Gastrocnemius medialis (tissue), 4 donors: ENCODE data around the gene TPSB2. TPM values are rescaled to one million over a fixed set of nuclear protein-coding genes. Genes with fewer than 3 reads are reported as not detected.
"Not testable (repeated sequence)": the region's sequence is repeated elsewhere in the genome, so short reads cannot be mapped to it uniquely, and the experiment has no call there.

ENCODE experiments used
- ATAC-seq, 2 donors: fragments of 150-250 bp; one replicate each; pipeline ENCODE4 v1.9.1; 2016
- DNase-seq, 2 donors: peaks; one replicate each; pipeline ENCODE4 v3.0.0-alpha.2; 2019
- H3K27ac ChIP-seq, 4 donors: fragments of 200-600 bp; sonication (generic); 1 replicate in 1 of 4; 2 replicates in 3 of 4; pipeline ENCODE4 v1.5.1; 2016 to 2018; ENCODE audit warnings: mild to moderate bottlenecking in 2 of 4, moderate library complexity in 1 of 4
- H3K27me3 ChIP-seq, 3 donors: fragments of 200-600 bp; sonication (generic) in 2 of 3; 1 replicate in 1 of 3; 2 replicates in 2 of 3; pipeline versions ENCODE4 v1.5.1 to v1.6.0; 2016 to 2019; ENCODE audit warnings: mild to moderate bottlenecking in 1 of 3, moderate library complexity in 1 of 3
- H3K36me3 ChIP-seq, 2 donors: fragments of 200-600 bp; sonication (generic) in 1 of 2; one replicate each; pipeline ENCODE4 v1.5.1; 2017 to 2018
- H3K4me1 ChIP-seq, 2 donors: fragments of 200-600 bp; sonication (generic) in 1 of 2; one replicate each; pipeline ENCODE4 v1.5.1; 2016 to 2017; ENCODE audit warnings: mild to moderate bottlenecking in 2 of 2
- H3K4me3 ChIP-seq, 4 donors: fragments of 200-600 bp; sonication (generic) in 3 of 4; 1 replicate in 1 of 4; 2 replicates in 3 of 4; pipeline ENCODE4 v1.5.1; 2016 to 2019; ENCODE audit warnings: mild to moderate bottlenecking in 2 of 4
- H3K9me3 ChIP-seq, 3 donors: fragments of 200-600 bp; sonication (generic) in 2 of 3; 1 replicate in 1 of 3; 2 replicates in 2 of 3; pipeline ENCODE4 v1.5.1; 2016 to 2019
- POLR2A ChIP-seq, 2 donors: fragments of 450-650 bp; IDR thresholded peaks; one replicate each; pipeline ENCODE4 v1.6.1; 2017; ENCODE audit warnings: antibody characterized with exemption in 2 of 2, mild to moderate bottlenecking in 2 of 2, moderate library complexity in 2 of 2
- in situ Hi-C, 4 donors: fragments of 200-750 bp; cut with MboI; loops; one replicate each; pipeline versions ENCODE4 v1.15.0 to v1.8.0; 2017; ENCODE audit warnings: low sequenced_read_pairs in 4 of 4
- intact Hi-C: fragments of 100-400 bp; cut with DNase I; formaldehyde crosslinking; loops from one replicate; pipeline ENCODE4 v1.15.1; 2023; ENCODE audit warnings: low total_unique reads
- total RNA-seq, 4 donors: library from RNA; depleted of rRNA; stranded (reverse); fragments of >200 nt; gene quantifications; one replicate each; pipeline versions ENCODE4 v1.1.0 to v1.2.3, GENCODE V29; 2016
- TF ChIP-seq, protein P1 (sequence below), 5 experiments: fragments of 450-650 bp in 3 of 5; fragments of 200-600 bp in 2 of 5; sonication (generic) in 2 of 5; IDR thresholded peaks in 4 of 5; conservative IDR thresholded peaks in 1 of 5; 1 replicate in 4 of 5; 2 replicates in 1 of 5; pipeline ENCODE4 v1.5.1; 2016 to 2019; ENCODE audit warnings: antibody characterized with exemption in 5 of 5, mild to moderate bottlenecking in 3 of 5, moderate library complexity in 3 of 5

The TPSB2 gene
- total RNA-seq, 4 donors from 2014 or later: 3.7 to 14.3 (median 9.5) TPM

GRCh38 chr16:1194665-1195392, 35.2 kb downstream of the TPSB2 start:
- Histone ChIP-seq H3K36me3 (no peaks in the 10 kb centered on the region), H3K4me3 (no peak overlapping the region), H3K4me1 (no peaks in the 10 kb centered on the region), H3K9me3 (no peaks in the 10 kb centered on the region), H3K27ac (no peak overlapping the region), H3K27me3 (peaks cover 3 to 18% (median 8%) of the 10 kb centered on the region in 3 donors)
- intact Hi-C loops (loop anchor here (1.0 kb wide), 1 partner anchor 89 kb away; no protein-coding TSS in a partner anchor), in situ Hi-C loops (no loop called here)
- ATAC-seq (no peak), DNase-seq (no peak)
- no peak for TF ChIP-seq POLR2A (IDR thresholded peaks at IDR 0.05)
- TF ChIP-seq, protein P1, sequence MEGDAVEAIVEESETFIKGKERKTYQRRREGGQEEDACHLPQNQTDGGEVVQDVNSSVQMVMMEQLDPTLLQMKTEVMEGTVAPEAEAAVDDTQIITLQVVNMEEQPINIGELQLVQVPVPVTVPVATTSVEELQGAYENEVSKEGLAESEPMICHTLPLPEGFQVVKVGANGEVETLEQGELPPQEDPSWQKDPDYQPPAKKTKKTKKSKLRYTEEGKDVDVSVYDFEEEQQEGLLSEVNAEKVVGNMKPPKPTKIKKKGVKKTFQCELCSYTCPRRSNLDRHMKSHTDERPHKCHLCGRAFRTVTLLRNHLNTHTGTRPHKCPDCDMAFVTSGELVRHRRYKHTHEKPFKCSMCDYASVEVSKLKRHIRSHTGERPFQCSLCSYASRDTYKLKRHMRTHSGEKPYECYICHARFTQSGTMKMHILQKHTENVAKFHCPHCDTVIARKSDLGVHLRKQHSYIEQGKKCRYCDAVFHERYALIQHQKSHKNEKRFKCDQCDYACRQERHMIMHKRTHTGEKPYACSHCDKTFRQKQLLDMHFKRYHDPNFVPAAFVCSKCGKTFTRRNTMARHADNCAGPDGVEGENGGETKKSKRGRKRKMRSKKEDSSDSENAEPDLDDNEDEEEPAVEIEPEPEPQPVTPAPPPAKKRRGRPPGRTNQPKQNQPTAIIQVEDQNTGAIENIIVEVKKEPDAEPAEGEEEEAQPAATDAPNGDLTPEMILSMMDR (IDR thresholded peaks at IDR 0.05 in 4 of 5, conservative IDR thresholded peaks at IDR 0.05 in 1 of 5): peak; percentile 27 to 81 (median 68)

GRCh38 chr16:1193825-1194581, 36.0 kb downstream of the TPSB2 start:
- no peak overlapping the region for H3K4me3 ChIP-seq
- ATAC-seq (no peak), DNase-seq (no peak)
- intact Hi-C loops (loop anchor here (1.0 kb wide), 1 partner anchor 88 kb away; no protein-coding TSS in a partner anchor), in situ Hi-C loops (no loop called here)
- H3K27ac ChIP-seq: no peak overlapping the region
- no peaks in the 10 kb centered on the region for H3K9me3 ChIP-seq
- no peak for TF ChIP-seq POLR2A (IDR thresholded peaks at IDR 0.05)
- no peaks in the 10 kb centered on the region for H3K36me3 ChIP-seq
- H3K27me3 ChIP-seq: peaks cover 3 to 18% (median 8%) of the 10 kb centered on the region in 3 donors
- H3K4me1 ChIP-seq: no peaks in the 10 kb centered on the region

DNA sequence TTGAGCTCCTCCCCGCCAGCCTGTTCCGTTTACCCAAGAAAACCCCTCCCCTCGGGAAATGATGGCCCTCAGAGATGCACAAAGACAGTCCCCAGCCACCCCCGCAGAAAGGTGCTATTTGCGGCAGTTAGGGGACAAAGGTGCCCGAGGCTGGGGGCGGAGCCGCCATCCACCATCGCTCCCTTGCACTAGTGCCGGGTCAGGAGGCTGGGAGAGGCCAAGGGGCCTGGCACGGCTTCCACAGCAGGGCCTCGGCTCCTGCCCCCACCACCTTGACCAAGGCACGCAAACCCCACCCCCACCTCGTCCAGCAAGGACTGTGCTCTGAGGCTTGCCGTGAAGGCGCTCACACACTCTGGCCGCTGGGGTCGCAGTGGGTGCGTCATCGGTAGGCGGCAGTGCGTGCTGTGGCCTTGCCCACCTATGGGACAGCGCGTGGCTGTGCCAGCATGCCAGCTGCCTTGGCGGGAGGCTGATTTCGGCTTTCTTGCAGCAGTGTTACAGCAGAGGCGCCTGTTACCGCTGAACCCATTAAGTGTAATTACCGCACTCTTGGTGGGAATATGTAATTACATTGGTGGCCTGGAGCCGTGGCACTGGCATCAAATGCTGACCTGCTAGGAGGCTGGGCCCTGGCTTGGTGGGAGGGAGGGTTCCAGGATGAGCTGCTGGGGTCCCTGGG, 36.7 kb downstream of the TPSB2 start:
- no peak for TF ChIP-seq POLR2A (IDR thresholded peaks at IDR 0.05)
- TF ChIP-seq, protein P1 (IDR thresholded peaks at IDR 0.05 in 4 of 5, conservative IDR thresholded peaks at IDR 0.05 in 1 of 5): no peak
- DNase-seq (no peak), ATAC-seq (no peak)
- in situ Hi-C loops (no loop called here), intact Hi-C loops (no loop called here)
- Histone ChIP-seq H3K4me3 (no peak overlapping the region), H3K36me3 (no peaks in the 10 kb centered on the region), H3K9me3 (no peaks in the 10 kb centered on the region), H3K27me3 (peaks cover 3 to 18% (median 8%) of the 10 kb centered on the region in 3 donors), H3K27ac (no peak overlapping the region), H3K4me1 (no peaks in the 10 kb centered on the region)

DNA sequence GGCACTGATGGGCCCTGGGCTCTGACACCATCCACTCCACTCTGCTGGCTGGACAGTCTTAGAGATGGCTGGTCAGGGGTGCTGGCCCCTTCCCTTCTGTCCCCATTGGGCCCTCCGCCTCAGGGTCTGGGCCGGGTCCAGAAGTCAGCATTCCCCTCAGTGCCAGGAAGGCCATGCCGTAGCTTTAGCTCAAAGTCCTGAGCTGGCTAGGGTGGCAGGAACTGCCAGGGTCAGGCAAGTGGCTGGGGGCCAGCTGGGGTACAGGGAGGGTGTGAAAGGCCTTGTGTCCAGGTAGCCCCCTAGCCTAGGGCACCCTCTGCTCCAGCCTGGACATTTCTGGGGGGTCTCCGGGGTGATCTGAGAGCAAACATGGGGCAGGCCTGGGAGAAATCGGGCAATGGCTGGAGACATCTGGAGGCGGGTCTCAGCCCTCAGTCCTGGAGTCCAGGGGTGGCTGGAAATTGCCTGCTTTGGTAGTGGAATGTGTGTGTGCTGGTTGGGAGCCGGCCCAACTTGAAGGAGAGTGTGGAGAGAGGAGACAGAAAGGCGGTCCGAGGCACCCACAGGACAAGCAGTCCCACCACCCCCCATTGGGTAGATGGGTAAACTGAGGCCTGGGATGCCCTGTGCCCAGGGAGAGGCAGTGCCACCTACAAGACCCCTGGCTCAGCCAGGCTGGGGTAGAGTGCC, 37.5 kb downstream of the TPSB2 start:
- peaks cover 3 to 18% (median 7%) of the 10 kb centered on the region in 3 donors for H3K27me3 ChIP-seq
- DNase-seq (no peak), ATAC-seq (no peak)
- in situ Hi-C loops (no loop called here), intact Hi-C loops (no loop called here)
- TF ChIP-seq, protein P1 (IDR thresholded peaks at IDR 0.05 in 4 of 5, conservative IDR thresholded peaks at IDR 0.05 in 1 of 5): no peak
- TF ChIP-seq POLR2A (IDR thresholded peaks at IDR 0.05): no peak
- no peaks in the 10 kb centered on the region for H3K36me3 ChIP-seq
- no peaks in the 10 kb centered on the region for H3K4me1 ChIP-seq
- no peaks in the 10 kb centered on the region for H3K9me3 ChIP-seq
- H3K4me3 ChIP-seq: no peak overlapping the region
- no peak overlapping the region for H3K27ac ChIP-seq

DNA sequence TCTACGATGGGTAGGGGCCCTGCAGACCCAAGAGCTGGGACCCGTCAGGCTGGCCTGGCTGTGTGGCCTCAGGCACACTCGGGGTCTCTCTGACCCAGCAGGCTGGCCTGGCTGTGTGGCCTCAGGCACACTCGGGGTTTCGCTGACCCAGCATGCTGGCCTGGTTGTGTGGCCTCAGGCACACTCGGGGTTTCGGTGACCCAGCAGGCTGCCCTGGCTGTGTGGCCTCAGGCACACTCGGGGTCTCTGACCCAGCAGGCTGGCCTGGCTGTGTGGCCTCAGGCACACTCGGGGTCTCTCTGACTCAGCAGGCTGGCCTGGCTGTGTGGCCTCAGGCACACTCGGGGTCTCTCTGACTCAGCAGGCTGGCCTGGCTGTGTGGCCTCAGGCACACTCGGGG, 39.2 kb downstream of the TPSB2 start:
- H3K27ac ChIP-seq, H3K9me3 ChIP-seq, H3K4me1 ChIP-seq, ATAC-seq, intact Hi-C loops, H3K4me3 ChIP-seq, in situ Hi-C loops, DNase-seq, H3K36me3 ChIP-seq: not testable (repeated sequence)
- H3K27me3 ChIP-seq: peaks cover 3 to 14% (median 3%) of the 10 kb centered on the region in 3 donors
